Kidney tubule cell (primary cell): ENCODE data around the gene GSK3A.

Experiments used
- DNase-seq: peaks from one replicate; pipeline ENCODE4 v3.0.0-alpha.2; 2018; ENCODE audit warnings: low spot score

GSK3A gene

GRCh38 chr19:42199440-42200115 lies 42.8 kb downstream of the GSK3A start:
- no peak for DNase-seq

- no peak for DNase-seq
Measured at GRCh38 chr19:42198676-42199439, 43.5 kb downstream of the GSK3A start.

GRCh38 chr19:42197375-42197817 lies 45.0 kb downstream of the GSK3A start:
- DNase-seq, result peak; percentile 23

- no peak for DNase-seq
Measured at GRCh38 chr19:42196011-42197001, 46.1 kb downstream of the GSK3A start.

GRCh38 chr19:42193706-42194105 lies 48.7 kb downstream of the GSK3A start:
- DNase-seq, result no peak

- DNase-seq, result no peak
Measured at GRCh38 chr19:42193294-42193693, 49.1 kb downstream of the GSK3A start.

GRCh38 chr19:42191855-42192254 lies 50.5 kb downstream of the GSK3A start:
- peak; percentile 96 for DNase-seq

- DNase-seq, result no peak
Measured at GRCh38 chr19:42191330-42191729, 51.1 kb downstream of the GSK3A start.

GRCh38 chr19:42189133-42189532 lies 53.3 kb downstream of the GSK3A start:
- DNase-seq, result no peak

GRCh38 chr19:42188665-42189064 lies 53.7 kb downstream of the GSK3A start:
- no peak for DNase-seq

GRCh38 chr19:42185277-42185676 lies 57.1 kb downstream of the GSK3A start:
- DNase-seq, result peak; percentile 47

- DNase-seq, result peak; percentile 67
Measured at GRCh38 chr19:42184401-42184861, 58.0 kb downstream of the GSK3A start.
